Esophagus squamous epithelium (tissue), 4 donors: ENCODE data around the gene HLF.

ENCODE experiments used
- CTCF ChIP-seq, 6 experiments: fragments of 450-650 bp in 4 of 6; fragments of 200-600 bp in 2 of 6; sonication (generic) in 2 of 6; IDR thresholded peaks; one replicate each; pipeline ENCODE4 v1.5.1; 2016 to 2019; ENCODE audit warnings: antibody characterized with exemption in 6 of 6, mild to moderate bottlenecking in 4 of 6, moderate library complexity in 4 of 6
- POLR2A ChIP-seq, 4 donors: fragments of 450-650 bp; IDR thresholded peaks; one replicate each; pipeline ENCODE4 v1.6.1; 2017; ENCODE audit warnings: antibody characterized with exemption in 4 of 4, mild to moderate bottlenecking in 4 of 4, moderate library complexity in 3 of 4

- no peak for TF ChIP-seq POLR2A (IDR thresholded peaks at IDR 0.05)
- TF ChIP-seq CTCF (IDR thresholded peaks at IDR 0.05), result peak; percentile 77 to 90 (median 86)
Measured at GRCh38 chr17:55295411-55296170, 30.8 kb downstream of the HLF start.
